ENCODE data around the gene C2orf72. TPM values are rescaled to one million over a fixed set of nuclear protein-coding genes. Genes with fewer than 3 reads are reported as not detected.

C2orf72 gene
- total RNA-seq, 4 donors from 2014 or later: 0.21 to 1.6 (median 1.1) TPM; not detected in 1

DNA sequence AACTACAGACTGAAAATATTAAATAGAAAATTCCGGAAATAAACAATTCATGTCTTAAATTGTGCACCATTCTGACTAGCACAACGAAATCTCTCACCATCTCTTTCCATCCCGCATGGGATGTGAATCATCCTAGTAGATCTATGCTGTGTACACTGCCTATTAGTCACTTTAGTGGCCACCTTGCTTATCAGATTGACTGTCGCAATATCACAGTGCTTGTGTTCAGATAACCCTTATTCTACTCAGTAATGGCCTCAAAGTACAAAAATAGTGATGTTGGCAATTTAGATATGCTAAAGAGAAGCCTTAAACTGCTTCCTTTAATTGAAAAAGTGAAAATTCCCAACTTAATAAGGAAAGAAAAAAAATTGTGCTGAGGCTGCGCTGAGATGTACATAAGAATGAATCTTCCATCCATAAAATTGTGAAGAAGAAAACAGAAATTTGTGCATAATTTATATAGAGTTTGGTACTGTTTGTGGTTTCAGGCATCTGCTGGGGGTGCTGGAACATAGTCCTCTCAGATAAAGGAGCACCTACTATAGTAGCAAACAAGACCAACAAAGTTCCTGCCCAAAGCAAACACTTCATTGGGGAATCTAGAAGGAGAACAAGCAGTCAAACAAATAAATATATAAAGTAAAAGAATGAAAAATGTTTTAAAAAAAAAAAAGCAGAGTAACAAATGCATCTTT lies 31.4 kb downstream of the C2orf72 start:
- TF ChIP-seq POLR2A (IDR thresholded peaks at IDR 0.05) (no peak), CTCF (IDR thresholded peaks at IDR 0.05) (no peak)
- WGBS, 2 donors: 82 to 90% methylated on average over 5 of the region's 5 CpGs
- intact Hi-C loops (cut with DNase I): no loop called here
- Histone ChIP-seq H3K4me3 (no peak overlapping the region), H3K4me1 (no peaks in the 10 kb centered on the region), H3K9me3 (no peaks in the 10 kb centered on the region), H3K36me3 (peaks cover 0 to 100% (median 26%) of the 10 kb centered on the region in 3 donors), H3K27me3 (no peaks in the 10 kb centered on the region), H3K27ac (no peak overlapping the region)
- no peak for DNase-seq

DNA sequence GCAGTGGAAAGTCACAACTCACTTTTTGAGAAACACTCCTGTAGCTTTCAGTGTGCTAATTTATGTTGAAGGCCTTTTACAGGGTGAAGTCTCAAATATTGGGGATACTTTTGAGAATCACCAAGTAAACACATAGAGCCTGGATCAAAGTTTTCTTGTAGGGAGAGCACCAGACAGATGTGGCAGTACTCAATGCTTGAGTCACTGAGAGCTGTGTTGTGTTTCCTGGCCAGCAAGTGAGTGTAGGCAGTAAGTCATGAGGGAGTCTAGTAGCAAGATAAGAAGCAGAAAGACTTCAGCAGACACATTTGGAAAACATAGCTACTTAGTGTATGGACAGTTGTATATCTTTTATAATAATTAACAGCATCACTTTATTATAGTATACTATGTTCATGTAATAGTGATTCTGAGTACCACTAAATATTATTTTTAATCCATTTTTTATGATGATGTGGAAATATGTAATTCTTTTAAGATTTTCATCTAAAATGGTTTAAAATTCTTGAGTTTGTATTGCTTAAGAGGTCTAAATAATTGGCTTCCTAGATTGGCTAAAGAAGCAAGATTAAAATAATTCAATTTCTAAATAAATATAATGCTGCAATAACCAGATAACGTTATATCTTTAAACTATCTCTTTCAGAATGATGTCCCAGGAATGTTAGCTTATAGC lies 32.2 kb downstream of the C2orf72 start:
- Histone ChIP-seq H3K27ac (no peak overlapping the region), H3K27me3 (no peaks in the 10 kb centered on the region), H3K4me3 (no peak overlapping the region), H3K36me3 (peaks cover 0 to 99% (median 22%) of the 10 kb centered on the region in 3 donors), H3K4me1 (no peaks in the 10 kb centered on the region), H3K9me3 (no peaks in the 10 kb centered on the region)
- WGBS, 2 donors: 81 to 85% methylated on average over 1 of the region's 1 CpG
- DNase-seq: no peak
- intact Hi-C loops (cut with DNase I): no loop called here
- no peak for TF ChIP-seq POLR2A (IDR thresholded peaks at IDR 0.05)
- no peak for TF ChIP-seq CTCF (IDR thresholded peaks at IDR 0.05)

DNA sequence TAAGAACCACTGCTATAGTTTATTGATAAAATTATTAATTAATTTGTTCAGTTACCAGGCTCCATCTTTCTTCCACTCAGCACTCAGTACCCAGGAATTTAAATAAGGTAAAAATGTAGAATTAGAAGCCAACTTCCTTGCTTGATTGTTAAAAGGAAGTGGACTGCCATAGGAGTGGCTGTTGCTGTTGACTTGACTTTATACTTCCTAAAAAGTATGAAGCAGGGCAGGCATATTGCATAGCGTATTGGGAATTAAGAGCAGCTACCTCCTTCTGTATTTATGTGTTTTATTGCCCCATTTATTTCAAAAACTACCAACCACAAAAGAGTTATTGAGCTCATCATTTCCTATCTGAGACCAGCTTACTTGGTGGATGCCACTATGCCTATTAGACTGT lies 47.2 kb downstream of the C2orf72 start:
- DNase-seq: no peak
- Histone ChIP-seq H3K36me3 (peaks cover 17 to 100% (median 54%) of the 10 kb centered on the region in 3 donors), H3K27me3 (no peaks in the 10 kb centered on the region), H3K27ac (no peak overlapping the region), H3K9me3 (no peaks in the 10 kb centered on the region), H3K4me1 (no peaks in the 10 kb centered on the region), H3K4me3 (no peak overlapping the region)
- no peak for TF ChIP-seq CTCF (IDR thresholded peaks at IDR 0.05)
- TF ChIP-seq POLR2A (IDR thresholded peaks at IDR 0.05): no peak
- WGBS, 2 donors: 81 to 87% methylated on average over 1 of the region's 1 CpG
- intact Hi-C loops (cut with DNase I): no loop called here

DNA sequence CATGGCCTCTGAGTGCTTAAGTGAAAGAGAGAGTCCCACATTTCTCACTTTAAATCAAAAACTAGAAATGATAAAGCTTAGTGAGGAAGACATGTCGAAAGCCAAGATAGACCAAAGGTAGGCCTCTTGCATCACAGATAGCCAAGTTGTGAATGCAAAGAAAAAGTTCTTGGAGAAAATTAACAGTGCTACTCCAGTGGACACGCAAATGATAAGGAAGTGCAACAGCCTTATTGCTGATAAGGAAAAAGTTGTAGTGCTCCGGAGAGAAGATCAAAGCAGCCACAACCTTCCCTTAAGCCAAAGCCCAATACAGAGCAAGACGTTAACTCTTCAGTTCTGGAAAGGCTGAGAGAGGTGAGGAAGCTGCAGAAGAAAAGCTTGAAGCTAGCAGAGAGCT lies 51.4 kb downstream of the C2orf72 start:
- 82 to 94% methylated on average over 4 of the region's 4 CpGs for WGBS, 2 donors
- no peaks in the 10 kb centered on the region for H3K9me3 ChIP-seq
- no peak overlapping the region for H3K4me3 ChIP-seq
- H3K36me3 ChIP-seq: peaks cover 17 to 100% (median 28%) of the 10 kb centered on the region in 3 donors
- intact Hi-C loops (cut with DNase I): no loop called here
- no peak for DNase-seq
- H3K4me1 ChIP-seq: no peaks in the 10 kb centered on the region
- H3K27ac ChIP-seq: no peak overlapping the region
- TF ChIP-seq CTCF (IDR thresholded peaks at IDR 0.05) (no peak), POLR2A (IDR thresholded peaks at IDR 0.05) (no peak)
- no peaks in the 10 kb centered on the region for H3K27me3 ChIP-seq

GRCh38 chr2:231093933-231094332 lies 56.6 kb downstream of the C2orf72 start:
- no peak for DNase-seq
- H3K36me3 ChIP-seq: peaks cover 0 to 99% (median 0%) of the 10 kb centered on the region in 3 donors
- WGBS, 2 donors: 91 to 93% methylated on average over 5 of the region's 5 CpGs

More at GRCh38 chr2:231093933-231094332, 56.6 kb downstream of the C2orf72 start:
- no peak for TF ChIP-seq POLR2A (IDR thresholded peaks at IDR 0.05)
- TF ChIP-seq CTCF (IDR thresholded peaks at IDR 0.05): no peak
- no peak overlapping the region for H3K4me3 ChIP-seq
- no peaks in the 10 kb centered on the region for H3K27me3 ChIP-seq
- intact Hi-C loops (cut with DNase I): no loop called here
- H3K27ac ChIP-seq: no peak overlapping the region
- peaks cover 0 to 11% (median 6%) of the 10 kb centered on the region in 3 donors for H3K9me3 ChIP-seq
- no peaks in the 10 kb centered on the region for H3K4me1 ChIP-seq
